H1 (cell line): Measurements from ENCODE around the gene PLCL1. TPM values are rescaled to one million over a fixed set of nuclear protein-coding genes. Genes with fewer than 3 reads are reported as not detected.

ENCODE experiments used
- CTCF ChIA-PET: fragments of 300-600 bp; sonication (Branson Sonifier 250); formaldehyde crosslinking; loops from one replicate; lab custom pipeline; 2021; ENCODE audit not compliant: partially characterized antibody; lab: Charles Lee
- POLR2A ChIA-PET: fragments of 300-600 bp; sonication (Branson Sonifier 250); formaldehyde crosslinking; loops from one replicate; lab custom pipeline; 2021; ENCODE audit warnings: inconsistent platforms; ENCODE audit not compliant: partially characterized antibody; lab: Charles Lee
- DNase-seq, 2 experiments: peaks; one replicate each; pipeline versions ENCODE4 v3.0.0 to v3.0.0-alpha.2; 2010 to 2022; ENCODE audit warnings: low spot score in 2 of 2, low read depth in 1 of 2, mixed read lengths in 1 of 2
- FAIRE-seq: peaks from 2 replicates; lab custom pipeline; 2011; peaks lifted over from hg19 to GRCh38; lab: Jason Lieb, UNC
- H2AFZ ChIP-seq: 2 replicates; pipeline ENCODE4 v1.8.1; 2012; ENCODE audit warnings: low read length, inconsistent platforms
- H2AK5ac ChIP-seq: 2 replicates; pipeline ENCODE4 v1.6.1; 2013; ENCODE audit warnings: low read depth, low read length
- H2BK120ac ChIP-seq: replicated peaks from 2 replicates; pipeline ENCODE3; 2013; ENCODE audit warnings: low read depth, low read length, inconsistent platforms
- H2BK12ac ChIP-seq: 2 replicates; pipeline ENCODE4 v1.6.1; 2013; ENCODE audit warnings: low read depth, low read length
- H2BK15ac ChIP-seq: 2 replicates; pipeline ENCODE4 v1.6.1; 2013; ENCODE audit warnings: low read length
- H2BK20ac ChIP-seq: 2 replicates; pipeline ENCODE4 v1.6.1; 2013; ENCODE audit warnings: low read length
- H2BK5ac ChIP-seq: 2 replicates; pipeline ENCODE4 v1.6.1; 2013; ENCODE audit warnings: low read depth, low read length
- H3K14ac ChIP-seq: 2 replicates; pipeline ENCODE4 v1.6.1; 2013; ENCODE audit warnings: inconsistent platforms; ENCODE audit not compliant: insufficient read length
- H3K18ac ChIP-seq: 2 replicates; pipeline ENCODE4 v1.6.1; 2013; ENCODE audit warnings: low read length; ENCODE audit errors: extremely low read depth
- H3K23ac ChIP-seq: 2 replicates; pipeline ENCODE4 v1.6.1; 2013; ENCODE audit warnings: inconsistent platforms; ENCODE audit not compliant: insufficient read length
- H3K23me2 ChIP-seq: 2 replicates; pipeline ENCODE4 v1.6.1; 2013; ENCODE audit warnings: low read depth, low read length
- H3K27ac ChIP-seq: 2 replicates; pipeline ENCODE4 v1.6.1; 2011; ENCODE audit warnings: low read depth, low read length, inconsistent platforms
- H3K27me3 ChIP-seq, 4 experiments: replicated peaks in 1 of 4; 1 replicate in 1 of 4; 2 replicates in 3 of 4; pipeline versions ENCODE4 v1.6.1 to v1.8.1; 2011 to 2013; ENCODE audit warnings: low read length in 3 of 4, mild to moderate bottlenecking in 3 of 4, inconsistent platforms in 2 of 4, mixed read lengths in 2 of 4, moderate library complexity in 1 of 4; ENCODE audit not compliant: control insufficient read depth in 3 of 4, insufficient read depth in 3 of 4; ENCODE audit errors: extremely low read depth in 1 of 4
- H3K36me3 ChIP-seq, 4 experiments: 2 replicates each; pipeline versions ENCODE4 v1.6.1 to v1.8.1; 2011 to 2013; ENCODE audit warnings: mild to moderate bottlenecking in 4 of 4, low read length in 3 of 4, moderate library complexity in 2 of 4, control low read depth in 1 of 4, inconsistent platforms in 1 of 4; ENCODE audit not compliant: insufficient read depth in 4 of 4, control insufficient read depth in 2 of 4
- H3K4ac ChIP-seq: replicated peaks from 2 replicates; pipeline ENCODE3; 2013; ENCODE audit warnings: low read length, low read depth, mixed read lengths, inconsistent platforms; ENCODE audit not compliant: insufficient read length
- H3K4me1 ChIP-seq, 4 experiments: replicated peaks in 1 of 4; 1 replicate in 1 of 4; 2 replicates in 3 of 4; pipeline versions ENCODE4 v1.6.1 to v1.8.1; 2011 to 2013; ENCODE audit warnings: low read length in 3 of 4, inconsistent platforms in 2 of 4, mixed read lengths in 1 of 4; ENCODE audit not compliant: insufficient read depth in 4 of 4, control insufficient read depth in 3 of 4
- H3K4me2 ChIP-seq, 2 experiments: 2 replicates each; pipeline versions ENCODE4 v1.6.1 to v1.8.1; 2011 to 2013; ENCODE audit warnings: low read depth in 2 of 2, low read length in 2 of 2, control low read depth in 1 of 2, inconsistent platforms in 1 of 2, mild to moderate bottlenecking in 1 of 2; ENCODE audit not compliant: insufficient read depth in 1 of 2
- H3K4me3 ChIP-seq, 4 experiments: fragments of 200-600, 300-600 bp in 1 of 4; sonication (generic), shearing (Covaris generic), sonication (Bioruptor Twin) in 1 of 4; 2 replicates each; pipeline versions ENCODE4 v1.5.1 to v1.8.1; 2011 to 2016; ENCODE audit warnings: low read length in 4 of 4, low read depth in 3 of 4, control low read depth in 2 of 4, inconsistent platforms in 2 of 4, mild to moderate bottlenecking in 2 of 4, mixed read lengths in 1 of 4, moderate library complexity in 1 of 4; ENCODE audit not compliant: insufficient read depth in 2 of 4; ENCODE audit errors: extremely low read depth in 1 of 4
- H3K56ac ChIP-seq: replicated peaks from 2 replicates; pipeline ENCODE3; 2013; ENCODE audit warnings: low read depth, mild to moderate bottlenecking, mixed read lengths, low read length, inconsistent platforms; ENCODE audit not compliant: insufficient read length
- H3K79me1 ChIP-seq: 2 replicates; pipeline ENCODE4 v1.6.1; 2013; ENCODE audit warnings: low read depth, low read length, control low read depth
- H3K79me2 ChIP-seq, 2 experiments: 2 replicates each; pipeline versions ENCODE4 v1.6.1 to v1.8.1; 2012 to 2013; ENCODE audit warnings: low read length in 2 of 2, mild to moderate bottlenecking in 2 of 2, inconsistent platforms in 1 of 2; ENCODE audit not compliant: insufficient read depth in 2 of 2, control insufficient read depth in 1 of 2
- H3K9ac ChIP-seq, 4 experiments: replicated peaks in 1 of 4; 1 replicate in 1 of 4; 2 replicates in 3 of 4; pipeline versions ENCODE4 v1.6.1 to v1.8.1; 2011 to 2013; ENCODE audit warnings: low read depth in 3 of 4, low read length in 3 of 4, control low read depth in 2 of 4, mild to moderate bottlenecking in 2 of 4, moderate library complexity in 2 of 4, inconsistent platforms in 1 of 4; ENCODE audit errors: extremely low read depth in 1 of 4
- H3K9me3 ChIP-seq, 2 experiments: 2 replicates each; pipeline versions ENCODE4 v1.6.1 to v1.8.1; 2012 to 2013; ENCODE audit warnings: mild to moderate bottlenecking in 2 of 2, moderate library complexity in 2 of 2, control low read depth in 1 of 2, inconsistent platforms in 1 of 2, low read depth in 1 of 2, low read length in 1 of 2, mixed read lengths in 1 of 2; ENCODE audit not compliant: insufficient read depth in 2 of 2
- H4K20me1 ChIP-seq, 2 experiments: replicated peaks in 1 of 2; 2 replicates each; pipeline versions ENCODE3 to v1.8.1; 2011 to 2013; ENCODE audit warnings: inconsistent platforms in 2 of 2, low read length in 2 of 2, mild to moderate bottlenecking in 1 of 2; ENCODE audit not compliant: insufficient read depth in 2 of 2, control insufficient read depth in 1 of 2
- H4K5ac ChIP-seq: 2 replicates; pipeline ENCODE4 v1.6.1; 2013; ENCODE audit warnings: low read length, low read depth, mixed read lengths, inconsistent platforms; ENCODE audit not compliant: insufficient read length
- H4K8ac ChIP-seq: 2 replicates; pipeline ENCODE4 v1.8.0; 2013; ENCODE audit warnings: mild to moderate bottlenecking, moderate library complexity, low read length, inconsistent platforms; ENCODE audit not compliant: insufficient read depth; ENCODE audit errors: extremely low read depth
- H4K91ac ChIP-seq: replicated peaks from 2 replicates; pipeline ENCODE3; 2013; ENCODE audit warnings: low read length, mixed read lengths, inconsistent platforms; ENCODE audit not compliant: insufficient read length
- BCL11A ChIP-seq, 2 experiments: IDR thresholded peaks; one replicate each; pipeline ENCODE4 v1.6.1; 2011; ENCODE audit warnings: low read depth in 2 of 2, low read length in 2 of 2, mild to moderate bottlenecking in 2 of 2
- CBX5 ChIP-seq: fragments of 300-800, 300-1000 bp; sonication (generic); IDR thresholded peaks from 2 replicates; pipeline ENCODE4 v1.7.1; 2016; ENCODE audit warnings: antibody characterized with exemption, low read length, low read depth
- KDM4A ChIP-seq: IDR thresholded peaks from one replicate; pipeline ENCODE4 v1.7.1; 2012; ENCODE audit warnings: low read depth, mild to moderate bottlenecking, moderate library complexity, low read length, inconsistent platforms; ENCODE audit not compliant: severe bottlenecking
- WGBS, 2 experiments: shearing (Covaris generic) in 1 of 2; methylation state at CpG; one replicate each; pipeline versions ENCODE4 v1.1.6 to v1.1.7; 2013 to 2015; ENCODE audit warnings: low lambda C conversion rate in 2 of 2, mixed read lengths in 2 of 2, inconsistent platforms in 1 of 2, low coverage in 1 of 2, missing lambda C conversion rate in 1 of 2; ENCODE audit not compliant: insufficient replicate concordance in 2 of 2, insufficient coverage in 1 of 2, insufficient read length in 1 of 2; ENCODE audit errors: extremely low coverage in 1 of 2, missing lambda C conversion rate in 1 of 2; 5-methylcytosine and 5-hydroxymethylcytosine counted together
- polyA plus RNA-seq, 7 experiments: library from polyadenylated mRNA; depleted of rRNA in 3 of 7; stranded (reverse) in 5 of 7; unstranded in 2 of 7; fragments of >200 nt in 5 of 7; fragments of 200-250 nt in 2 of 7; gene quantifications; 1 replicate in 5 of 7; 2 replicates in 1 of 7; 4 replicates in 1 of 7; pipeline versions ENCODE4 v1.2.1 to v1.2.3, GENCODE V29; 2011 to 2013; ENCODE audit warnings: missing spikeins in 2 of 7, mixed read lengths in 2 of 7
- total RNA-seq: library from RNA; stranded (reverse); fragmentation: NEBNext Ultra II Directional; extraction: Animal tissue kit (Norgen Biotek cat#: 25700); gene quantifications from 2 replicates; pipeline ENCODE4 v1.2.1, GENCODE V29; 2021
- TF ChIP-seq, protein P1 (sequence below): IDR thresholded peaks from 2 replicates; pipeline ENCODE4 v1.6.1; 2012; ENCODE audit warnings: inconsistent platforms
- TF ChIP-seq, protein P2 (sequence below): IDR thresholded peaks from 2 replicates; pipeline ENCODE4 v1.6.1; 2011; ENCODE audit warnings: low read depth, mild to moderate bottlenecking, low read length; ENCODE audit not compliant: insufficient read depth

Gene PLCL1
- total and polyA plus RNA-seq, 2 of the 8 experiments (the other 6 are each of a cell fraction or from before 2014, with no cell fraction given) = not detected

DNA sequence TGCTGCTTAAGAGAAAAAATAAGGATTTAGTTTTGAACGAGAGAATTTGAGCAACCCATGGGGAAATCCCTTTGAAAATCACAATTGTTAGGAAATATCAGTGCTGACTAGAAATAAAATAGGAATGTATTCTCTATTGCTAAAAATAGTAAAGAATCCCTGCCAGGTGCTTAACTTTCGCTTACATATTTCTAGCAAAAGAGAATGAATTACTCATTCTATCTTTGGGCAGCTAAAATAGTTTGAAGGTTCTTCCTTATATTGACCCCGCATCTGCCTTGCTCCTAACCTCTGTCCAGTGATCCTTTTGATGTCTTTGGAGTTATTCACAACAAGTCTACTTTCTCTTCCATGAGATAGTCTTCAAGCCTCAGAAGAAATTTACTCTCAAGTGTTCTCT is 103.8 kb downstream of the PLCL1 start:
- H3K14ac ChIP-seq = no peak overlapping the region
- H3K4me3 ChIP-seq = no peak overlapping the region
- no peak overlapping the region for H4K5ac ChIP-seq
- H3K79me2 ChIP-seq = no peaks in the 10 kb centered on the region
- H2AK5ac ChIP-seq = no peak overlapping the region
- no peaks in the 10 kb centered on the region for H4K20me1 ChIP-seq
- no peaks in the 10 kb centered on the region for H3K9me3 ChIP-seq
- no peak overlapping the region for H2BK5ac ChIP-seq
- H2AFZ ChIP-seq = no peak overlapping the region
- no peak overlapping the region for H4K91ac ChIP-seq
- no peaks in the 10 kb centered on the region for H3K79me1 ChIP-seq
- no peak overlapping the region for H2BK12ac ChIP-seq
- H3K9ac ChIP-seq = no peak overlapping the region
- H3K18ac ChIP-seq = no peak overlapping the region
- H3K4ac ChIP-seq = no peak overlapping the region
- no peak overlapping the region for H2BK15ac ChIP-seq
- FAIRE-seq = no peak
- WGBS, 2 experiments = 89% methylated on average over 3 of the region's 3 CpGs; no CpG with 5 or more reads in 1 of the 2 experiments
- DNase-seq = no peak
- H3K23me2 ChIP-seq = no peaks in the 10 kb centered on the region
- no peak overlapping the region for H3K27ac ChIP-seq
- H2BK20ac ChIP-seq = no peak overlapping the region
- no peak overlapping the region for H3K56ac ChIP-seq
- H3K36me3 ChIP-seq = no peaks in the 10 kb centered on the region
- no peaks in the 10 kb centered on the region; a peak in 2 of 7 replicates for H3K4me1 ChIP-seq
- H3K23ac ChIP-seq = no peak overlapping the region
- POLR2A ChIA-PET = no interaction called here
- H3K27me3 ChIP-seq = no peaks in the 10 kb centered on the region
- H4K8ac ChIP-seq = no peak overlapping the region
- no peak overlapping the region for H3K4me2 ChIP-seq
- H2BK120ac ChIP-seq = no peak overlapping the region
- CTCF ChIA-PET = interaction anchor here (1.0 to 1.3 kb wide), 2 partner anchors 91 to 146 kb away, joined by 3 read pairs; no protein-coding TSS in a partner anchor
- TF ChIP-seq, protein P1, sequence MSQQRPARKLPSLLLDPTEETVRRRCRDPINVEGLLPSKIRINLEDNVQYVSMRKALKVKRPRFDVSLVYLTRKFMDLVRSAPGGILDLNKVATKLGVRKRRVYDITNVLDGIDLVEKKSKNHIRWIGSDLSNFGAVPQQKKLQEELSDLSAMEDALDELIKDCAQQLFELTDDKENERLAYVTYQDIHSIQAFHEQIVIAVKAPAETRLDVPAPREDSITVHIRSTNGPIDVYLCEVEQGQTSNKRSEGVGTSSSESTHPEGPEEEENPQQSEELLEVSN = no peak
- TF ChIP-seq KDM4A (no peak), CBX5 (no peak), BCL11A (IDR thresholded peaks at IDR 0.05; ENCODE audit: low read depth in 2 of 2, low read length in 2 of 2) (no peak)
- TF ChIP-seq, protein P2, sequence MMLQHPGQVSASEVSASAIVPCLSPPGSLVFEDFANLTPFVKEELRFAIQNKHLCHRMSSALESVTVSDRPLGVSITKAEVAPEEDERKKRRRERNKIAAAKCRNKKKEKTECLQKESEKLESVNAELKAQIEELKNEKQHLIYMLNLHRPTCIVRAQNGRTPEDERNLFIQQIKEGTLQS = no peak
